Fibroblast of lung (primary cell): Measurements from ENCODE around the gene SPATC1L. TPM values are rescaled to one million over a fixed set of nuclear protein-coding genes. Genes with fewer than 3 reads are reported as not detected.
"Not testable (repeated sequence)": the region's sequence is repeated elsewhere in the genome, so short reads cannot be mapped to it uniquely, and the experiment has no call there.

ENCODE experiments used
- DNase-seq, 2 donors: peaks; one replicate each; pipeline versions ENCODE4 v3.0.0 to v3.0.0-alpha.2; 2010; ENCODE audit warnings: low read depth in 2 of 2
- H2AFZ ChIP-seq: 2 replicates; pipeline ENCODE4 v1.5.1; 2012; ENCODE audit warnings: low read length, control low read depth, inconsistent platforms
- H3K27ac ChIP-seq: 2 replicates; pipeline ENCODE4 v1.5.1; 2011; ENCODE audit warnings: low read length, control low read depth; ENCODE audit not compliant: insufficient read depth
- H3K27me3 ChIP-seq: 2 replicates; pipeline ENCODE4 v1.5.1; 2011; ENCODE audit warnings: mild to moderate bottlenecking, low read length; ENCODE audit not compliant: control insufficient read depth, insufficient read depth
- H3K36me3 ChIP-seq: 2 replicates; pipeline ENCODE4 v1.5.1; 2011; ENCODE audit warnings: low read length; ENCODE audit not compliant: control insufficient read depth, insufficient read depth
- H3K4me1 ChIP-seq: 2 replicates; pipeline ENCODE4 v1.5.1; 2011; ENCODE audit warnings: low read length; ENCODE audit not compliant: control insufficient read depth, insufficient read depth; ENCODE audit errors: extremely low read depth
- H3K4me2 ChIP-seq: 2 replicates; pipeline ENCODE4 v1.5.1; 2011; ENCODE audit warnings: low read length, control low read depth; ENCODE audit not compliant: insufficient read depth; ENCODE audit errors: extremely low read depth
- H3K4me3 ChIP-seq, 4 experiments: fragments of 200-600 bp in 1 of 4; sonication (generic) in 1 of 4; replicated peaks in 1 of 4; 2 replicates each; pipeline ENCODE4 v1.5.1; 2011 to 2016; ENCODE audit warnings: low read length in 4 of 4, low read depth in 3 of 4, mild to moderate bottlenecking in 3 of 4, control low read depth in 2 of 4, inconsistent platforms in 1 of 4, mixed read lengths in 1 of 4; ENCODE audit not compliant: insufficient read depth in 1 of 4; ENCODE audit errors: control extremely low read depth in 1 of 4
- H3K79me2 ChIP-seq: 2 replicates; pipeline ENCODE4 v1.5.1; 2012; ENCODE audit warnings: mild to moderate bottlenecking, low read length, inconsistent platforms; ENCODE audit not compliant: control insufficient read depth, insufficient read depth
- H3K9ac ChIP-seq: 2 replicates; pipeline ENCODE4 v1.5.1; 2011; ENCODE audit warnings: mild to moderate bottlenecking, low read length, control low read depth; ENCODE audit not compliant: insufficient read depth
- H3K9me3 ChIP-seq: 2 replicates; pipeline ENCODE4 v1.5.1; 2012; ENCODE audit warnings: low read depth, low read length; ENCODE audit not compliant: control insufficient read depth, insufficient read depth
- H4K20me1 ChIP-seq: 2 replicates; pipeline ENCODE4 v1.5.1; 2011; ENCODE audit warnings: low read length; ENCODE audit not compliant: control insufficient read depth, insufficient read depth; ENCODE audit errors: extremely low read depth
- EZH2 ChIP-seq: IDR thresholded peaks from 2 replicates; pipeline ENCODE4 v1.5.1; 2012; ENCODE audit warnings: low read length, control low read depth, mild to moderate bottlenecking; ENCODE audit errors: missing control alignments
- polyA plus RNA-seq, 2 donors: library from polyadenylated mRNA; depleted of rRNA in 1 of 2; stranded (reverse) in 1 of 2; unstranded in 1 of 2; fragments of >200 nt; gene quantifications; 2 replicates each; pipeline ENCODE4 v1.2.1, GENCODE V29; 2011 to 2012; ENCODE audit warnings: missing spikeins in 1 of 2
- total RNA-seq: library from RNA; depleted of rRNA; stranded (reverse); fragments of >200 nt; gene quantifications from 2 replicates; pipeline ENCODE4 v1.2.1, GENCODE V29; 2014
- TF ChIP-seq, protein P1 (sequence below), 2 donors: IDR thresholded peaks in 1 of 2; conservative IDR thresholded peaks in 1 of 2; 1 replicate in 1 of 2; 2 replicates in 1 of 2; pipeline ENCODE4 v1.5.1; 2011 to 2012; ENCODE audit warnings: low read length in 2 of 2, control low read depth in 1 of 2, inconsistent platforms in 1 of 2, low read depth in 1 of 2, mild to moderate bottlenecking in 1 of 2

The SPATC1L gene
- total and polyA plus RNA-seq, 2 donors (not counting 1 experiment from before 2014, with no cell fraction given) = 2.9 to 9.6 TPM

- Histone ChIP-seq H3K4me2 (no peak overlapping the region), H3K4me3 (no peak overlapping the region), H3K27ac (no peak overlapping the region), H3K36me3 (peaks cover 43% of the 10 kb centered on the region), H3K27me3 (no peaks in the 10 kb centered on the region), H3K4me1 (no peaks in the 10 kb centered on the region), H4K20me1 (no peaks in the 10 kb centered on the region), H3K79me2 (no peaks in the 10 kb centered on the region), H3K9ac (no peak overlapping the region), H3K9me3 (no peaks in the 10 kb centered on the region), H2AFZ (no peak overlapping the region)
- TF ChIP-seq EZH2 = no peak
- TF ChIP-seq, protein P1, sequence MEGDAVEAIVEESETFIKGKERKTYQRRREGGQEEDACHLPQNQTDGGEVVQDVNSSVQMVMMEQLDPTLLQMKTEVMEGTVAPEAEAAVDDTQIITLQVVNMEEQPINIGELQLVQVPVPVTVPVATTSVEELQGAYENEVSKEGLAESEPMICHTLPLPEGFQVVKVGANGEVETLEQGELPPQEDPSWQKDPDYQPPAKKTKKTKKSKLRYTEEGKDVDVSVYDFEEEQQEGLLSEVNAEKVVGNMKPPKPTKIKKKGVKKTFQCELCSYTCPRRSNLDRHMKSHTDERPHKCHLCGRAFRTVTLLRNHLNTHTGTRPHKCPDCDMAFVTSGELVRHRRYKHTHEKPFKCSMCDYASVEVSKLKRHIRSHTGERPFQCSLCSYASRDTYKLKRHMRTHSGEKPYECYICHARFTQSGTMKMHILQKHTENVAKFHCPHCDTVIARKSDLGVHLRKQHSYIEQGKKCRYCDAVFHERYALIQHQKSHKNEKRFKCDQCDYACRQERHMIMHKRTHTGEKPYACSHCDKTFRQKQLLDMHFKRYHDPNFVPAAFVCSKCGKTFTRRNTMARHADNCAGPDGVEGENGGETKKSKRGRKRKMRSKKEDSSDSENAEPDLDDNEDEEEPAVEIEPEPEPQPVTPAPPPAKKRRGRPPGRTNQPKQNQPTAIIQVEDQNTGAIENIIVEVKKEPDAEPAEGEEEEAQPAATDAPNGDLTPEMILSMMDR (conservative IDR thresholded peaks at IDR 0.05 in 1 of 2, IDR thresholded peaks at IDR 0.05 in 1 of 2; ENCODE audit: low read depth in 1 of 2, low read length in 2 of 2) = no peak
- DNase-seq = no peak
Observed at GRCh38 chr21:46205166-46205565, 20.9 kb upstream of the SPATC1L start.

DNA sequence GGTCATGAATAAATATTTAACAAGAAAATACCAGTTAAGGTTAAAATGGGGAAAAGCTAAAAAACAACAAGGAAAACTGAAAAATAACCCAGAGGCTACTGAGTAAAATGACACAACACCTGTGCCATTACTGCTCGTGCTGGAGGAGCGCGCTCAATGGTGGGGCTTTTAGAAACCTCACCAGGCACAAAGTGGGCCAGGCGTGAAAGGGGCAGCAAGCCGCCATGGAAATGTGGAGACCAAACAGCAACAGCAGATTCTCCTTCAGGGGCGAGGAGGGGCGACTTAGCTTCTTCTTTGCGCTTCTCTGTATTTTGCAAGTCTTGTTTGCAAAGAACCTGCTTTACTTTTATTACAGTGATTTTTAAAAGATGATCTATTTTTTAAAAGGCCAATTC lies 18.9 kb upstream of the SPATC1L start:
- no peak overlapping the region for H3K9ac ChIP-seq
- H3K79me2 ChIP-seq = no peaks in the 10 kb centered on the region
- no peak overlapping the region for H3K27ac ChIP-seq
- H3K4me1 ChIP-seq = no peaks in the 10 kb centered on the region
- DNase-seq = no peak
- H3K36me3 ChIP-seq = peaks cover 40% of the 10 kb centered on the region
- H3K4me2 ChIP-seq = no peak overlapping the region
- no peaks in the 10 kb centered on the region for H4K20me1 ChIP-seq
- H3K4me3 ChIP-seq = no peak overlapping the region
- no peaks in the 10 kb centered on the region for H3K27me3 ChIP-seq
- no peak for TF ChIP-seq EZH2
- TF ChIP-seq, protein P1 (conservative IDR thresholded peaks at IDR 0.05 in 1 of 2, IDR thresholded peaks at IDR 0.05 in 1 of 2; ENCODE audit: low read depth in 1 of 2, low read length in 2 of 2) = no peak
- H2AFZ ChIP-seq = no peak overlapping the region
- no peaks in the 10 kb centered on the region for H3K9me3 ChIP-seq

GRCh38 chr21:46202592-46203202 lies 18.4 kb upstream of the SPATC1L start:
- Histone ChIP-seq H3K4me2 (no peak overlapping the region), H3K9me3 (no peaks in the 10 kb centered on the region), H2AFZ (no peak overlapping the region), H3K4me1 (no peaks in the 10 kb centered on the region), H4K20me1 (no peaks in the 10 kb centered on the region), H3K79me2 (no peaks in the 10 kb centered on the region), H3K36me3 (peaks cover 35% of the 10 kb centered on the region), H3K4me3 (no peak overlapping the region), H3K9ac (no peak overlapping the region), H3K27ac (no peak overlapping the region), H3K27me3 (no peaks in the 10 kb centered on the region)
- TF ChIP-seq, protein P1 (conservative IDR thresholded peaks at IDR 0.05 in 1 of 2, IDR thresholded peaks at IDR 0.05 in 1 of 2; ENCODE audit: low read depth in 1 of 2, low read length in 2 of 2) = no peak
- no peak for TF ChIP-seq EZH2
- DNase-seq = no peak

- not testable (repeated sequence) for H3K79me2 ChIP-seq, H3K4me3 ChIP-seq, DNase-seq, H3K4me1 ChIP-seq, H3K27ac ChIP-seq, H3K27me3 ChIP-seq, H3K9me3 ChIP-seq, H4K20me1 ChIP-seq, H3K4me2 ChIP-seq, H2AFZ ChIP-seq, H3K9ac ChIP-seq
- peaks cover 35% of the 10 kb centered on the region for H3K36me3 ChIP-seq
Observed at GRCh38 chr21:46200877-46201803, 16.9 kb upstream of the SPATC1L start.
